Epidermal melanocyte (primary cell): Measurements from ENCODE around the gene CBARP.

Source experiments
- DNase-seq: peaks from one replicate; pipeline ENCODE4 v3.0.0; 2011; ENCODE audit warnings: low spot score; ENCODE audit not compliant: insufficient read length

Gene CBARP

DNA sequence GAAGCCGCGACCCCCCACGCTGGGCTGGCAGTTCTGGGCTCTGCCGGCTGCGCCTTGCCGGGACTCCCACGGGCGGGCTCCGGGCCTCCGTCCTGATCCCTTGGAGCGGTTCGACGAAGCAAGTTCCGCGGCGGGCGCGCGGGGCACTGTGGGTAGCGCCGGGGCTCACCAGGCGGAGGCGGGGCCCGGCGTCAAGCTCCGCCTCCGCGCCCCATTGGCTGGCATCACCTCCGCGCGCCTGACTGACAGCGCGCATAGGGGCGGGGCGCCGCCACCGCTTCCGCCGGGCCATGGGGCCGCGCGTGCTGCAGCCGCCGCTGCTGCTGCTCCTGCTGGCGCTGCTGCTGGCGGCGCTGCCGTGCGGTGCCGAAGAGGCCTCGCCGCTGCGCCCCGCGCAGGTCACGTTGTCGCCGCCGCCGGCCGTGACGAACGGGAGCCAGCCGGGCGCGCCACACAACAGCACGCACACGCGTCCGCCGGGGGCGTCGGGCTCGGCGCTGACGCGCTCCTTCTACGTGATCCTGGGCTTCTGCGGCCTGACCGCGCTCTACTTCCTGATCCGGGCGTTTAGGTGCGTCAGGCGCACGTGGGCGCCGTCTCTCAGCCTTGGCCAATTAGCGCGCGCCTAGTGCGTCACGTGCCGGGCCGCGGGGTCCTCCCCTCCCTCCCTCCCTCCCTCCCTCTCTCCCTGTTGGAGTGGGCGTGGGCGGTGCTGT, 37.6 kb upstream of the CBARP start, which contains the start of gene FAM174C:
Gene FAM174C, plus strand, starts transcription at position 271 of the 716 bp plus-strand sequence. Its CDS starts 20 bp downstream, at position 291.
- peak; percentile 99 for DNase-seq

DNA sequence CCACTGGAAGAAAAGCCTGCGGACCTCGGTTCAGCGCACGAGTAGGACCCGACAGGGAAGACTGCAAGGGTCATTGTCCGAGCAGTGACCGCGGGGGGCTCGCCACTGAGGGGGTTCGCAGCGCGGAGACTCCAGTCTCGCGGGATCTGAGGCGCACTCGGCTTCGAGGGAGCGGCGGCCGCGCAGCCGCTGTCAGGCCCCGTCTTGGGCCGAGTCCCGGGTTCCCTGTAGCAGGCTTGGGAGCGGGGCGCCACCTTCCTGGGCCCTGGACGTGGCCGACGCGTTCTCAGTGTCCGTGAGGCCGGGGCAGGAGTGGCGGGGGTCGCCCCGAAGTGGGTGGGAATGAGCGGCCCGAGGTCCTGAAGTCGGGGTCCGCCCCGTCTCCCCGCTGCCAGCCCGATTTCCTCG, 37.1 kb upstream of the CBARP start:
- DNase-seq: no peak

DNA sequence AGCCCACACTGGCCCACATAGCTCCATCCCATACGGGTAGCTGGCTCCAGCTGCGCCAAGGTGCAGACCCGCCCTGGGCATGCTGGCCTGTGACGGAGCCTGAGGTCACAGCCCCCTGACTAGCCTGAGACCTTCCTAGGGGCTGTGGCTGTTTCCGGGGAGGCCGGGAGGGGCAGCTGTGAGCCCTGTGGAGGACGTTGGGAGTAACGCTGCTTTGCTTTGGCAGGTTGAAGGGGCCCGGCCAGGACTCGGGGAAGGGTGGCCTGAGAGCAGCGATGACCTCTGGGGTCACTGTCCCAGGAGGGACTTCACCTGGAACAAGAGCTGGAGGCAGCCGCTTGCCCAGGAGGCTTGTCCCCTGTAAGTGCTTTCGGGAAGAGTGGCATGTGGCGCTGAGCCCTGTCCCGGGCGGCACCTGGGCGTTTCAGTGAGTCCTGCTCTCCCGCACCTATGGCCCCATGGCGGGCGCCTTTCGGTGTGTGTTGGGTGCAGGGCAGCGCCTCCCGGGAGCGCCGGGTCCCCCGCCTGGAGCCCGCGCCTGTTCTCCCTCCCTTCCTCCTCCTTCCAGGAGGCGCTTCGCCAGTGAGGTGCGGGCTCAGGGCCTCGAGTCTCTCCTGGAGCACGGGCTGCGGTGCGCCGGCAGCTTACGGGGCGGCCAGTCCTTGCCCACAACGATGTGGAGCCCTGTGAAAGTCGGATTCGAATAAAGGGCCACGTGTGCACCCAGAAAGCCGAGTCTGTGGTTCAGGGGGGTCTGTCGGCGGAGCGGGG, 36.5 kb upstream of the CBARP start:
- no peak for DNase-seq

DNA sequence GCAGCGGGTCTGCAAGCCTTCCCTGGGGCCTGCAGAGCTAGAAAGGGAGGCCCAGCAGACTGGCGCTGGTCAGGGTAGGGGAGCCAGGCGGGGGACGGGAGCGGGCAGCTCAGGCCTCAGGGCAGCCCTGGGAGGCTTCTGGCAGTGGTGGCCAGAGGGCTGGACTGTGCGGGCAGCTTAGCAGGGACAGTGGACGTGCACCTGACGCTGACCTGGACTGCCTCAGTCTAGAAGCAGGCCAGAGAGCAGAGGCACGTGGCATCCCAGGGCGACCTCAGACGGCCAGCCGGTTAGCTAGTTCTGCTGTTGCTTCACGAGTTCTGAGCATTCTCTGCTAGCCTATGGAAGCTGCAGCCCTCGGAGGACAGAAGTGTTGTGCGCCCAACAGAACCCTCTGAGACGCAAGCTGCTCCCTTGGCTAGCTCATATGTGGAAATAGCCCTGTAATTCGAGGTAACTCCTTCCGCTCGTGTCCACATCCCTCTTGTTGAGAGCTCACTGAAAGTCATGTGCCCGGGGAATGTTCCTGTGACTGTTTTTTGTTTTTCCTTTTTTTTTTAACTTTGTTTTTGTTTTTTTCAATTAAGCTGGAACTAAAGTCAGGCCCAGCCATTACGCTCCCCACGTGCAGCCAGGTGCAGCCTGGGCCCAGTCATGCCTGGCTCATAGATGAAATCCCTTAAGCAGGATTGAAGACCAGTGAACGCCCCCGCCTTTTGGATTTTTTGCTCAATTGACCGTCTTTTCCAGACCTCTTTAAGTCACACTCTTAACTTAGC, 35.6 kb upstream of the CBARP start:
- DNase-seq: no peak

- DNase-seq: no peak
Observed at GRCh38 chr19:1272423-1273262, 34.8 kb upstream of the CBARP start.

- DNase-seq: no peak
Observed at GRCh38 chr19:1271528-1272422, 34.0 kb upstream of the CBARP start.

GRCh38 chr19:1270854-1271527, 33.2 kb upstream of the CBARP start:
- DNase-seq: no peak

DNA sequence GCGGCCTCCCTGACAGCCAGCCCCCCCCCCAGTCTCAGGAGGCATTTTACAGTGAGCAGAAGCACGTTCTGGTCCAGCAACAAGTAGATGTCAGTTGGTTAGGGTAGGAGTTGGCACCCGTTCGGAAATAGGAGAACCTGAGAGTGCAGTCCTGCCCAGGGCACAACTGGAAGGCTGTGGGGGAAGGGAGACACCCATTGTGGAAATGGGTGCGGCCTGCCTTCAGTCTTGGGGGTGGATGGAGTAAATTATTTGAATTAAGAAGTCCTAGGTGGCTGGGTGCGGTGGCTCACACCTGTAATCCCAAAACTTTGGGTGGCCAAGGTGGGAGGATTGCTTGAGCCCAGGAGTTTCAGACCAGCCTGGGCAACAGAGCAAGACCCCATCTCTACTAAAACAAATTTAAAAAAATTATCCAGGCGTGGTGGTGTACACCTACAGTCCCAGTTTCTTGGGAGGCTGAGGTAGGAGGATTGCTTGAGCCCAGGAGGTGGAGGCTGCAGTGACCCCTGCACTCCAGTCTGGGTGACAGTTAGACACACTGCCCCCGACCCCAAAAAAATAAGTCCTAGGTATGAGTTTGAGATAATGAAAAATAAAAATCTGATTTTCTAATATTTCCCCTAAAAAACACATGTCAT, 32.5 kb upstream of the CBARP start:
- DNase-seq: no peak

- DNase-seq: peak; percentile 94
Observed at GRCh38 chr19:1269478-1270212, 31.8 kb upstream of the CBARP start.

- peak; percentile 99 for DNase-seq
Observed at GRCh38 chr19:1269065-1269477, 31.3 kb upstream of the CBARP start, which contains the start of gene CIRBP. CIRBP (plus strand) TSS chr19:1269332; CDS start chr19:1270934, 1,602 bp downstream.

GRCh38 chr19:1268226-1269064, 30.6 kb upstream of the CBARP start:
- no peak for DNase-seq

GRCh38 chr19:1267477-1268225, 29.8 kb upstream of the CBARP start:
- DNase-seq: no peak

- no peak for DNase-seq
Observed at GRCh38 chr19:1266916-1267476, 29.2 kb upstream of the CBARP start.

DNA sequence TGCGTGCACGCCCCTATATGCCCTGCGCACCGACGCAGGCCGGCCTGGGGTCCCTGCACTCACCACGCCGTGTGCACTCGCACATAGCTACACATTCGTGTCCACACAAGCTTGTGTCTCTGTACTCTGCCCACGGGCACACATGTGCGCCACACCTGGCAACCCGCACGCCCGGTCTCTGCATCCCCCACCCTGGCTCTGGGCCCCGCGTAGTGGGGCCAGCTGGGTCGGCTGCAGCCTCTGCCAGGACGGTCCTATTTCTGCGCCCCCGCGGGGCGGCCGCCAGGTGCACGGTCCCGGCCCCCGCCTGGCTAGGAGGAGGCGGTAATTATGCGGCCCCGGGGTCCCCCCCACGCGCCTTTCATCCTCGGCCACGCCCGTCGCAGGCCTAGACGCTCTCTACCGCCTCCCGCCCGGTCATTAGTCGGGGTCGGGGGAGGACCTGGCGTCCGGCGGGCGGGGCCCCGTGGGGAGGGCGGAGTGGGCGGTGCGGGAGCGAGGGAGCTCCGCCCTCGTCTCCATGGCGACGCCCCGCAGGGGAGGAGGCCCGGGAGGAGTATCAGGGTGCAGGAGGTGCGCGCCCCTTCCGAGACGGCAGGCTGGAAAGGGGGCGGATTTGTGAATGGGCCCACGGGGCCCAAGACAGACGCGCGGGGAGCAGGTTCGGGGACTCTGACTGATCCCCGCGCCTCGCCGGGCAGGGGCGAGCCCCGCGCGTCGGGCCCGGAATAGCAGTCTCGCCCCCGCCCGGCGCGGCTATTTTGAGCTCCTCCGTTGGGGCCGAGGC, 28.5 kb upstream of the CBARP start:
- DNase-seq: peak; percentile 91

DNA sequence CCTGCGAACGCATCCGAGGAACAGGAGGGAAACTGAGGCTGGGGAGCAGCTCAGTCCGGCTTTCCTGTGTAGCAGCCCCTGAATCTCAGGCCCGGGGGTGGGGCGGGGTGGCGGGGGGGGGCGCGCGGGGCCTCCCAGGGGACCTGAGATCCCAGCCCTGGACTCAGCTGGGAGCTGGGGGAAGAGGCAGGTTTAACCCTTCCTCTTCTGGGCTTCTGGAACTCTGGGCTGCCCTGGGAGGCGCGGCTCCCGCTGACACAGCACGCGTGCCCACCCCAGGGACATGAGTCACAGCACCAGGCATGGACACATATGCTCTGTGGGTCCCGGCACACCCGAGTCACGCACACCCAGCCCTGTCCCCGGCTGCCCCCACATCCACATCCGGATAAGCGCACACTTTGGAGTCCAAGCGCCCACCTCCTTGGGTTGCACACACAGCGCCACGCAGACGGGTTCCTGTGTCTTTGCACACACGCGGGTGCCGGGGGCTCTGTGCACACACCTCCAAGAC, 27.9 kb upstream of the CBARP start:
- DNase-seq: peak; percentile 82
